ENCODE measurements around the gene GALNT15. TPM values are rescaled to one million over a fixed set of nuclear protein-coding genes. Genes with fewer than 3 reads are reported as not detected.

The GALNT15 gene
- polyA plus RNA-seq, 1 experiment: 27.9 TPM

DNA sequence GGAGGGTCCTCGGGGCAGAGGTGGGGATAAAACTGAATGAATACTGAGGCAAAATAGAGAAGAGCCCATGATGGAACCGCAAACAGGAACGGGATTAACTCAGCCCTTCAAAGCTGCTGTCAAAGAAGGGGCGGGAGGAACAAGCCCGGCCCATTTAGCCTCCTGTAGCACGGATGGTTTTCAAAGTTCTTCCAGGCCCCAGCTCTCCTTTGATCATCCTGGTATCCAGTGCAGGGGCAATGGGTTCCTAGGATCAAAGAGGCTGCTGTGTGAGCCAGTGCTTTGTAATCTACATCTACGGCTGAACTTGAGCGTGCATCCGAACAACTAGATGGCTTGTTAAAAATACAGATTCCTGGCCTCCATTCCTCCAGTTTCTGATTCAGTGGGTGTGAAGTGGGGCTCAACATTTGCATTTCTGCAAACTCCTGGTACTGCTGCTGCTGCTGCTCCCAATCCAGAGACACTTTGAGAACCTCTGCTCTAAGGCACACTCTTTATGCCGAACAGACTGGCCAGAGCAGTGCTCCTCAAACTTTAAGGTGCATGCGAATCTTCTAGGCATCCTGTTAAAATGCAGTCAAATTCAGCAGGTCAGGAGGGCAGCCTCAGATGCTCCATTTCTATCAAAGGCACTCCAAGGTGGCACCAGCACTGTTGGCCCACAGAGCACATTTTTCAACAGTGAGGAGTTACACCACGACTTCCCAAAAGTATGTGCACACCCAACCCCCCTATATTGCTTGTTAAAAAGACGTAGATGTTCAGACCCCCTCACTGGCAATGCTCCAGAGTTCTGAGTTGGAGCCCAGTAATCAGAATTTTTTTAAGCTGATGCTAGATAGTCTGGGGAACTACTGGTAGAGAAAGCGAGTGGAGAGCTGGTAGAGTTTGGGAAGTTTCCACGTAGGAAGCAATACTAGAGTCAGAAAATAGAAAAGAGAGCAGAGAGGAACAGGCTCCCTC is 5.6 kb downstream of the GALNT15 start:
- Histone ChIP-seq H3K27ac (ENCODE audit: low read depth, low read length) (peak overlapping the region; percentile 54), H3K9me3 (ENCODE audit: control insufficient read depth, insufficient read depth, low read length) (no peaks in the 10 kb centered on the region), H3K27me3 (ENCODE audit: control insufficient read depth, insufficient read depth, low read length) (no peaks in the 10 kb centered on the region), H3K4me3 (ENCODE audit: low read depth, low read length) (no peak overlapping the region)
- POLR2A ChIA-PET: interaction anchor here (0.7 kb wide), 2 partner anchors 14 to 77 kb away, joined by 3 to 7 read pairs; no protein-coding TSS in a partner anchor
- CTCF ChIA-PET: interaction anchor here (0.6 to 8.3 kb wide), 8 partner anchors 10 to 387 kb away, joined by 3 to 119 read pairs (median 8); no protein-coding TSS in a partner anchor
- DNase-seq (ENCODE audit: low read depth, low spot score): peak; percentile 42
- TF ChIP-seq, protein P1, sequence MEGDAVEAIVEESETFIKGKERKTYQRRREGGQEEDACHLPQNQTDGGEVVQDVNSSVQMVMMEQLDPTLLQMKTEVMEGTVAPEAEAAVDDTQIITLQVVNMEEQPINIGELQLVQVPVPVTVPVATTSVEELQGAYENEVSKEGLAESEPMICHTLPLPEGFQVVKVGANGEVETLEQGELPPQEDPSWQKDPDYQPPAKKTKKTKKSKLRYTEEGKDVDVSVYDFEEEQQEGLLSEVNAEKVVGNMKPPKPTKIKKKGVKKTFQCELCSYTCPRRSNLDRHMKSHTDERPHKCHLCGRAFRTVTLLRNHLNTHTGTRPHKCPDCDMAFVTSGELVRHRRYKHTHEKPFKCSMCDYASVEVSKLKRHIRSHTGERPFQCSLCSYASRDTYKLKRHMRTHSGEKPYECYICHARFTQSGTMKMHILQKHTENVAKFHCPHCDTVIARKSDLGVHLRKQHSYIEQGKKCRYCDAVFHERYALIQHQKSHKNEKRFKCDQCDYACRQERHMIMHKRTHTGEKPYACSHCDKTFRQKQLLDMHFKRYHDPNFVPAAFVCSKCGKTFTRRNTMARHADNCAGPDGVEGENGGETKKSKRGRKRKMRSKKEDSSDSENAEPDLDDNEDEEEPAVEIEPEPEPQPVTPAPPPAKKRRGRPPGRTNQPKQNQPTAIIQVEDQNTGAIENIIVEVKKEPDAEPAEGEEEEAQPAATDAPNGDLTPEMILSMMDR (IDR thresholded peaks at IDR 0.05; ENCODE audit: low read depth, low read length): no peak

DNA sequence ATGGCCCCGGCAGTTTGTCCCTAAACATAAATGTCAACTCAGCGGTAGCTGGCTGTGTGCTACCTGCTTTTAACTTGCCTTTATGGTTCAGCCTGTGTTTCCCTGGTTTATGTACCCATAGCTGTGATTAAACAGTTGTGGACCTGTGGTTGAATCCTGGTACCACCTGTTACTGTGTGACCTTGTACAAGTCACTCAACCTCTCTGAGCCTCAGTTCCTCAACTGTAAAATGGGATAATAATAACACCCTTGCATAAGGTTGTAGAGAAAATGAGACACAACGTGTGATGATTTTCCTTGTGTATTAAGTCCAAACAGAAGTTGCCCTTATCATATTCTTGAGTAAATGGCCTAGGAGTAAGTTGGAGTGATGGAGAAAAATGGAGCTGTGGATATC is 6.3 kb downstream of the GALNT15 start:
- DNase-seq (ENCODE audit: low read depth, low spot score): no peak
- TF ChIP-seq, protein P1 (IDR thresholded peaks at IDR 0.05; ENCODE audit: low read depth, low read length): no peak
- Histone ChIP-seq H3K9me3 (ENCODE audit: control insufficient read depth, insufficient read depth, low read length) (no peaks in the 10 kb centered on the region), H3K27ac (ENCODE audit: low read depth, low read length) (peak overlapping the region; percentile 54), H3K4me3 (ENCODE audit: low read depth, low read length) (no peak overlapping the region), H3K27me3 (ENCODE audit: control insufficient read depth, insufficient read depth, low read length) (no peaks in the 10 kb centered on the region)
- POLR2A ChIA-PET: interaction anchor here (0.7 to 1.0 kb wide), 3 partner anchors 14 to 77 kb away, joined by 3 to 7 read pairs (median 3); no protein-coding TSS in a partner anchor
- CTCF ChIA-PET: interaction anchor here (0.8 to 4.0 kb wide), 5 partner anchors 131 to 388 kb away, joined by 3 to 31 read pairs (median 4); no protein-coding TSS in a partner anchor

DNA sequence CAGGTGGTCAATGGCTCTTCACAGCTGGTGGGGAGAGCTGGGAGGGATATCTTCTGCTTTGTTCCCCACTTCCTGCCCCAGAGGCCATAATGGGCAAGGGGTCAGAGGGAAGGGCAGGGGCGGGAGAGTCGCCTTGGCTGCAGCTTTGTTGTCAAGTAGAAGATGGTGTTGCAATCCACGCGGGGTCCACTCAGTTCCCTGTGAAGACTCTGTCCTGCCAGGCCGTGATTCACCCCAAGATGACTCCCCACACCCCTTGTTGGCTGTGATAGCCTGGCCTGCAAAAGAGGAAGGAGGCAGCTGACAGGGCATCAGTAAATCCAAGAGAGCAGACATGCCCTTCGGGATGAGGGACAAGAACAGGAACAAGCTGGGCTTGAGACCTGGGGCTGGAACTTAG is 6.9 kb downstream of the GALNT15 start:
- DNase-seq (ENCODE audit: low read depth, low spot score): no peak
- no peaks in the 10 kb centered on the region for H3K27me3 ChIP-seq (ENCODE audit: control insufficient read depth, insufficient read depth, low read length)
- TF ChIP-seq, protein P1 (IDR thresholded peaks at IDR 0.05; ENCODE audit: low read depth, low read length): no peak

DNA sequence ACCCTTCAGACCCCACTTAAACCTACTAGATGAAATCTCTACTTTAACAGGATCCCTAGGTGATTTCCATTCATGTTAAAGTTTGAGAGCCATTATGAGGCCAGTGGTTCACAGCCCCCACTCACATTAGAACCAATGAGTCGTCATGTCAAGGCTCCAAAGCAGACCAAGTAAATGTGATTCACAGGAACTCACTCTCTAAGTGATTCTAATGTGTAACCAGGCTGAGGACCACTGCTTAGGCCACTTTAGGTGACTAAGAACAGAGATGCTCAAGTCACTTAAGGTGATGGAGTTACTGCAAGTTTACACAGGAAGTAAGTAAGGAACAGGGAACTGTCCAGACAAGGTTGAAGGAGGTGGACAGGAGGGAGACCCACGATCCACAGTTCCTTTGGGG is 7.7 kb downstream of the GALNT15 start:
- Histone ChIP-seq H3K4me3 (ENCODE audit: low read depth, low read length) (no peak overlapping the region), H3K27me3 (ENCODE audit: control insufficient read depth, insufficient read depth, low read length) (no peaks in the 10 kb centered on the region), H3K27ac (ENCODE audit: low read depth, low read length) (no peak overlapping the region), H3K9me3 (ENCODE audit: control insufficient read depth, insufficient read depth, low read length) (no peaks in the 10 kb centered on the region)
- no peak for DNase-seq (ENCODE audit: low read depth, low spot score)
- POLR2A ChIA-PET: no interaction called here
- TF ChIP-seq, protein P1 (IDR thresholded peaks at IDR 0.05; ENCODE audit: low read depth, low read length): no peak
- CTCF ChIA-PET: interaction anchor here (4.0 kb wide), 1 partner anchor 133 kb away, joined by 31 read pairs; no protein-coding TSS in a partner anchor

More for the DNA sequence above, 6.9 kb downstream of the GALNT15 start:
- CTCF ChIA-PET: interaction anchor here (0.8 to 4.0 kb wide), 5 partner anchors 132 to 388 kb away, joined by 3 to 31 read pairs (median 4); no protein-coding TSS in a partner anchor
- no peaks in the 10 kb centered on the region for H3K9me3 ChIP-seq (ENCODE audit: control insufficient read depth, insufficient read depth, low read length)
- POLR2A ChIA-PET: interaction anchor here (0.6 to 1.0 kb wide), 2 partner anchors 25 to 124 kb away, joined by 3 read pairs; no protein-coding TSS in a partner anchor
- no peak overlapping the region for H3K27ac ChIP-seq (ENCODE audit: low read depth, low read length)
- no peak overlapping the region for H3K4me3 ChIP-seq (ENCODE audit: low read depth, low read length)
